Parathyroid adenoma (tissue), 2 donors: Measurements from ENCODE around the gene DDR1.
"Not testable (repeated sequence)": the region's sequence is repeated elsewhere in the genome, so short reads cannot be mapped to it uniquely, and the experiment has no call there.

Experiments used
- H2AFZ ChIP-seq: fragments of 300-600 bp; sonication (generic); one replicate; pipeline ENCODE4 v1.7.0; 2017; ENCODE audit warnings: antibody characterized with exemption, mild to moderate bottlenecking
- H3K27ac ChIP-seq: fragments of 300-600 bp; sonication (generic); one replicate; pipeline ENCODE4 v1.7.0; 2017
- H3K27me3 ChIP-seq: fragments of 300-600 bp; sonication (generic); one replicate; pipeline ENCODE4 v1.7.0; 2017; ENCODE audit warnings: low read length; ENCODE audit not compliant: control insufficient read depth, insufficient read depth
- H3K36me3 ChIP-seq: fragments of 300-600 bp; sonication (generic); one replicate; pipeline ENCODE4 v1.7.0; 2017; ENCODE audit warnings: low read length; ENCODE audit not compliant: control insufficient read depth, insufficient read depth
- H3K4me1 ChIP-seq: fragments of 300-600 bp; sonication (generic); one replicate; pipeline ENCODE4 v1.7.0; 2017; ENCODE audit warnings: control low read depth
- H3K4me2 ChIP-seq: fragments of 300-600 bp; sonication (generic); one replicate; pipeline ENCODE4 v1.7.0; 2017; ENCODE audit warnings: low read length
- H3K4me3 ChIP-seq: fragments of 300-600 bp; sonication (generic); one replicate; pipeline ENCODE4 v1.7.0; 2017; ENCODE audit warnings: low read depth, low read length
- H3K79me2 ChIP-seq: fragments of 300-600 bp; sonication (generic); one replicate; pipeline ENCODE4 v1.7.0; 2017; ENCODE audit warnings: control low read depth
- H3K9ac ChIP-seq: fragments of 300-600 bp; sonication (generic); one replicate; pipeline ENCODE4 v1.7.0; 2017; ENCODE audit warnings: mild to moderate bottlenecking
- H3K9me3 ChIP-seq: fragments of 300-600 bp; sonication (generic); one replicate; pipeline ENCODE4 v1.7.0; 2017; ENCODE audit warnings: low read length; ENCODE audit not compliant: control insufficient read depth
- TF ChIP-seq, protein P1 (sequence below): fragments of 300-600 bp; sonication (generic); IDR thresholded peaks from one replicate; pipeline ENCODE4 v1.7.0; 2017; ENCODE audit warnings: antibody characterized with exemption, mild to moderate bottlenecking
- donor health status: primary hyperparathyroidism.

The DDR1 gene

DNA sequence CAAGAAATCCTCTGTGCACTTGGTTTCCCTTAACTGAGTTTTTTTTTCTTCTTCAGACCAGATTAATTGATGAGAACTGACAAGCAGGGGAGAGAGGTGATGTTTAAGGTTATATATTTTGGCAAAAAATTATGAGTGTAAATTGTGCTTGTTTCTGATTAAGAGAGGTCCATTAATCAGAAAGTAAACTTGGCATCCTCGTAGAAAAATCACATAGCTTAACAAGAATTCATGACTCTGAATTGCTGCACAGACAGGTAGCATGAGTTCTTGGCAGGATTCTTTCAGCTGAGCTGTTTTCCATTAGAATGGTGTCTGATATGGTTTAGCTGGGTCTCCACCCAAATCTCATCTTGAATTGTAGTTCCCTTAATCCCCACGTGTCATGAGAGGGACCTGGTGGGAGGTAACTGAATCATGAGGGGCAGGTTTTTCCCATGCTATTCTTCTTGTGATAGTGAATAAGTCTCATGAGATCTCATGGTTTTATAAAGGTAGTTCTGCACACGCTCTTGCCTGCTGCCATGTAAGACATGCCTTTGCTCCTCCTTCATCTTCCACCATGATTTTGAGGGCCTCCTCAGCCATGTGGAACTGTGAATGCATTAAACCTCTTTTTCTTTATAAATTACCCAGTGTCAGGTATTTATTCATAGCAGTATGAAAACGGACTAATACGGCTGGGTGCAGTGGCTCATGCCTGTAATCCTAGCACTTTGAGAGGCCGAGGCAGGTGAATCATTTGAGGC lies 34.2 kb upstream of the DDR1 start:
- Histone ChIP-seq H3K4me3 (no peak overlapping the region), H3K27ac (no peak overlapping the region), H3K4me1 (peaks cover 5% of the 10 kb centered on the region), H3K4me2 (no peak overlapping the region), H3K9ac (no peak overlapping the region), H3K27me3 (no peaks in the 10 kb centered on the region), H3K79me2 (no peaks in the 10 kb centered on the region), H3K9me3 (no peaks in the 10 kb centered on the region), H2AFZ (no peak overlapping the region), H3K36me3 (no peaks in the 10 kb centered on the region)
- TF ChIP-seq, protein P1, sequence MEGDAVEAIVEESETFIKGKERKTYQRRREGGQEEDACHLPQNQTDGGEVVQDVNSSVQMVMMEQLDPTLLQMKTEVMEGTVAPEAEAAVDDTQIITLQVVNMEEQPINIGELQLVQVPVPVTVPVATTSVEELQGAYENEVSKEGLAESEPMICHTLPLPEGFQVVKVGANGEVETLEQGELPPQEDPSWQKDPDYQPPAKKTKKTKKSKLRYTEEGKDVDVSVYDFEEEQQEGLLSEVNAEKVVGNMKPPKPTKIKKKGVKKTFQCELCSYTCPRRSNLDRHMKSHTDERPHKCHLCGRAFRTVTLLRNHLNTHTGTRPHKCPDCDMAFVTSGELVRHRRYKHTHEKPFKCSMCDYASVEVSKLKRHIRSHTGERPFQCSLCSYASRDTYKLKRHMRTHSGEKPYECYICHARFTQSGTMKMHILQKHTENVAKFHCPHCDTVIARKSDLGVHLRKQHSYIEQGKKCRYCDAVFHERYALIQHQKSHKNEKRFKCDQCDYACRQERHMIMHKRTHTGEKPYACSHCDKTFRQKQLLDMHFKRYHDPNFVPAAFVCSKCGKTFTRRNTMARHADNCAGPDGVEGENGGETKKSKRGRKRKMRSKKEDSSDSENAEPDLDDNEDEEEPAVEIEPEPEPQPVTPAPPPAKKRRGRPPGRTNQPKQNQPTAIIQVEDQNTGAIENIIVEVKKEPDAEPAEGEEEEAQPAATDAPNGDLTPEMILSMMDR = no peak

DNA sequence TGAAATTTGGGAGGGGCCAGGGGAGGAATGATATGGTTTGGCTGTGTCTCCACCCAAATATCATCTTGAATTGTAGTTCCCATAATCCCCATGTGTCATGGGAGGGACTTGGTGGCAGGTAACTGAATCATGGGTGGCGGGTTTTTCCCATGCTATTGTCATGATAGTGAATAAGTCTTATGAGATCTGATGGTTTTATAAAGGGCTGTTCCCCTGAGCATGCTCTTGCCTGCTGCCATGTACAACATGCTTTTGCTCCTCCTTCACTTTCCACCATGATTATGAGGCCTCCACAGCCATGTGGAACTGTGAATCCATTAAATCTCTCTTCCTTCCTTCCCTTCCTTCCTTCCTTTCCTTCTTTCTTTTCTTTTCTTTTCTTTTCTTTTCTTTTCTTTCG lies 31.9 kb upstream of the DDR1 start:
- H3K4me2 ChIP-seq, H3K36me3 ChIP-seq, H3K27me3 ChIP-seq, H3K79me2 ChIP-seq, H3K27ac ChIP-seq, H3K9ac ChIP-seq, H3K4me3 ChIP-seq, H2AFZ ChIP-seq, H3K9me3 ChIP-seq: not testable (repeated sequence)
- peaks cover 25% of the 10 kb centered on the region for H3K4me1 ChIP-seq

DNA sequence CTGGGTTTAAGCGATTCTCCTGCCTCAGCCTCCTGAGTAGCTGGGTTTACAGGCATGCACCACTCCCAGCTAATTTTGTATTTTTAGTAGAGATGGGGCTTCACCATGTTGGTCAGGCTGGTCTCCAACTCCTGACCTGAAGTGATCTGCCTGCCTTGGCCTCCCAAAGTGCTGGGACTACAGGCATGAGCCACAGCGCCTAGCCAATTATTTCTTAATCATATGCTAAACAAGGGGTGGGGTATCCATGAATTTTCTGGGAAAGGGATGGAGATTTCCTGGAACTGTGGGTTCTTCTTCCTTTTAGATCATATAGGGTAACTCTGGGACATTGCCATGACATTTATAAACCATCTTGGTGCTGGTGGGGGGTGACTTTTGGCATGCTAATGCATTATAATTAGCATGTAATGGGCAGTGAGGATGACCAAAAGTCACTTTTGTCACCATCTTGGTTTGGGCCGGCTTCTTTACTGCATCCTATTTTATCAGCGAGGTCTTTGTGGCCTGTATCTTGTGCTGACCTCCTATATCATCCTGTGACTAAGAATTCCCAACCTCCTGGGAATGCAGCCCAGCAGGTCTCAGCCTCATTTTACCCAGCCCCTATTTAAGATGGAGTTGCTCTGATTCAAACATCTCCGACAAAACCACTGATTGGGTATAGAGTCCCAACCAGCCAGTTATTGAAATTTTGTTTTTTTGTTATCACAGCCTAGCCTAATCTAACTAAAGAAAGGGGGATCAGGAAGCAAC lies 29.9 kb upstream of the DDR1 start:
- Histone ChIP-seq H3K9ac (no peak overlapping the region), H3K36me3 (no peaks in the 10 kb centered on the region), H3K9me3 (no peaks in the 10 kb centered on the region), H3K27me3 (no peaks in the 10 kb centered on the region), H3K27ac (no peak overlapping the region), H2AFZ (no peak overlapping the region), H3K79me2 (no peaks in the 10 kb centered on the region), H3K4me1 (peaks cover 27% of the 10 kb centered on the region), H3K4me3 (no peak overlapping the region), H3K4me2 (no peak overlapping the region)
- TF ChIP-seq, protein P1 = no peak

DNA sequence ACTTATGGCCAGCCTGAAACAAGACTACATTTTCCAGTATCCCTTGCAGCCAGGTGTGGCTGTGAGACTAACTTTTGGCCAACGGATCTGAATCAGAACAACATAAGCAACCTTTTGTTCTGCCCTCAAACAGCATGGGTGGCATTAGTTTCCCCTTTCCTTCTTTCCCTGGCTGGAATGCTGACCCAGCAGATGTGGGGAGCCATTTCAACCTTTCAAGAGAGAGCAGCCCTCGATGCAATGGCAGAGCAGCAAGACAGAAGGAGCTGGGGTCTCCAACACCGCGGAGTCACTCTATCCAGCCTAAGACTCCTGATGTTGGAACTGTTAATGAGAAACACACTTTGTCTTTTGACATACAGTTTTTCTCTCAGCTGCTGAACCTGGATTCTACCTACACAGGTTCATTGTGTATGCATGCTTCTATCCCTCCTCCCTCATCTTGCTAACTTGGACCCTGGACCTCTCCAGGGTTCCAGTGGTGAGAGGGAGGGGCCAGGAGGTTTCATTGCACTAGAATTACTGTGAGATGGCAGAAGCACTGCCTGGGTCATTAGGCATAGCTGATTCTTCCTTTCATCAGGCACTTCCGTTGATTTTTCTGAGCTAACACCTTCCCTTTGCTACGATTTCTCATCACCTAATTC lies 28.8 kb upstream of the DDR1 start:
- H3K4me1 ChIP-seq = peaks cover 27% of the 10 kb centered on the region
- no peak overlapping the region for H3K4me3 ChIP-seq
- TF ChIP-seq, protein P1 = no peak
- no peaks in the 10 kb centered on the region for H3K36me3 ChIP-seq
- H3K9ac ChIP-seq = no peak overlapping the region
- H2AFZ ChIP-seq = peak overlapping the region; percentile 35
- H3K9me3 ChIP-seq = no peaks in the 10 kb centered on the region
- no peaks in the 10 kb centered on the region for H3K79me2 ChIP-seq
- H3K27me3 ChIP-seq = no peaks in the 10 kb centered on the region
- no peak overlapping the region for H3K4me2 ChIP-seq
- no peak overlapping the region for H3K27ac ChIP-seq

DNA sequence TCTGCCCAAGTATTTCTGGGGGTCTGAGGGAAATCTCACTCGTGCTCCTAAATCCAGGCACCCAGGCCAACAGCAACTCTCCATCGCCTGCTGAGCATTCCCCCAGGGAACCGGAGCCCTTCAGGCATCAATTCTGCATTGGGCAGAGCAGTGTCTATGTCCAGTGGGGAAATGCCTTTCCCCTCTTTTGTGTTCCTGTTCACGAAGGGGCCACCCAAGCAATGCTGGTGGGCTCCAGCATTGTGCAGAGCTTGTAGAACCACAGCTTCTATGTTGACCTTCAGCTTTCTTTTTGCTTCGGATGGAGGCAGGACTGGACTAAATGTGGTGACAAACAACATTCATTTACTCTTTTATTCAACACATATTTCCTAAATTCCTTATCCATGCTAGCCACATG lies 27.2 kb upstream of the DDR1 start:
- Histone ChIP-seq H3K9ac (no peak overlapping the region), H3K36me3 (no peaks in the 10 kb centered on the region), H2AFZ (peak overlapping the region; percentile 41), H3K27ac (peak overlapping the region; percentile 56), H3K9me3 (no peaks in the 10 kb centered on the region), H3K27me3 (no peaks in the 10 kb centered on the region), H3K4me1 (peaks cover 27% of the 10 kb centered on the region), H3K79me2 (no peaks in the 10 kb centered on the region), H3K4me3 (no peak overlapping the region), H3K4me2 (peak overlapping the region; percentile 25)
- TF ChIP-seq, protein P1 = no peak
